ENCODE data around the gene ATP6V0C.

- TF ChIP-seq, protein P1, sequence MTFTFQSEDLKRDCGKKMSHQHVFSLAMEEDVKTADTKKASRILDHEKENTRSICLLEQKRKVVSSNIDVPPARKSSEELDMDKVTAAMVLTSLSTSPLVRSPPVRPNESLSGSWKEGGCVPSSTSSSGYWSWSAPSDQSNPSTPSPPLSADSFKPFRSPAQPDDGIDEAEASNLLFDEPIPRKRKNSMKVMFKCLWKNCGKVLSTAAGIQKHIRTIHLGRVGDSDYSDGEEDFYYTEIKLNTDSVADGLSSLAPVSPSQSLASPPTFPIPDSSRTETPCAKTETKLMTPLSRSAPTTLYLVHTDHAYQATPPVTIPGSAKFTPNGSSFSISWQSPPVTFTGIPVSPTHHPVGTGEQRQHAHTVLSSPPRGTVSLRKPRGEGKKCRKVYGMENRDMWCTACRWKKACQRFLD (CRISPR knock-in tag; IDR thresholded peaks at IDR 0.05; ENCODE audit: borderline replicate concordance), result no peak
- TF ChIP-seq SMAD3 (CRISPR knock-in tag; IDR thresholded peaks at IDR 0.05) (no peak), ZNF121 (CRISPR knock-in tag; IDR thresholded peaks at IDR 0.05) (no peak), CEBPB (IDR thresholded peaks at IDR 0.05; ENCODE audit: borderline replicate concordance, low read depth, low read length) (no peak), POLR2AphosphoS5 (IDR thresholded peaks at IDR 0.05; ENCODE audit: low read depth, low read length) (no peak), MIER3 (CRISPR knock-in tag; IDR thresholded peaks at IDR 0.05; ENCODE audit: borderline replicate concordance) (no peak), SIX1 (CRISPR knock-in tag; IDR thresholded peaks at IDR 0.05; ENCODE audit: borderline replicate concordance) (no peak), EZH2 (conservative IDR thresholded peaks at IDR 0.05; ENCODE audit: low read depth, low read length) (no peak)
- TF ChIP-seq, protein P2, sequence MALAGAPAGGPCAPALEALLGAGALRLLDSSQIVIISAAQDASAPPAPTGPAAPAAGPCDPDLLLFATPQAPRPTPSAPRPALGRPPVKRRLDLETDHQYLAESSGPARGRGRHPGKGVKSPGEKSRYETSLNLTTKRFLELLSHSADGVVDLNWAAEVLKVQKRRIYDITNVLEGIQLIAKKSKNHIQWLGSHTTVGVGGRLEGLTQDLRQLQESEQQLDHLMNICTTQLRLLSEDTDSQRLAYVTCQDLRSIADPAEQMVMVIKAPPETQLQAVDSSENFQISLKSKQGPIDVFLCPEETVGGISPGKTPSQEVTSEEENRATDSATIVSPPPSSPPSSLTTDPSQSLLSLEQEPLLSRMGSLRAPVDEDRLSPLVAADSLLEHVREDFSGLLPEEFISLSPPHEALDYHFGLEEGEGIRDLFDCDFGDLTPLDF (CRISPR knock-in tag; IDR thresholded peaks at IDR 0.05), result no peak
Observed at GRCh38 chr16:2507052-2507659, 6.6 kb upstream of the ATP6V0C start.
